Astrocyte of the hippocampus (primary cell): ENCODE results near the gene CTRB2.

ENCODE experiments used
- DNase-seq: peaks from one replicate; pipeline ENCODE4 v3.0.0; 2011; ENCODE audit warnings: low read depth, low spot score

CTRB2 gene

GRCh38 chr16:75206749-75207451, at the start of gene CTRB2:
Gene CTRB2, minus strand, starts transcription at chr16:75207161. Its CDS starts 20 bp downstream, at chr16:75207141.
- DNase-seq: no peak

- DNase-seq: peak; percentile 55
Observed at GRCh38 chr16:75256059-75256571, 49.2 kb upstream of the CTRB2 start.

- DNase-seq: peak; percentile 17
Observed at GRCh38 chr16:75254359-75254837, 47.4 kb upstream of the CTRB2 start.

GRCh38 chr16:75252946-75253911, 46.3 kb upstream of the CTRB2 start:
- DNase-seq: peak; percentile 87

- DNase-seq: no peak
Observed at GRCh38 chr16:75252049-75252864, 45.3 kb upstream of the CTRB2 start.

- DNase-seq: peak; percentile 97
Observed at GRCh38 chr16:75251280-75252048, 44.5 kb upstream of the CTRB2 start, which contains the start of gene BCAR1. Gene BCAR1, minus strand, starts transcription at chr16:75251624. Its CDS starts 142 bp downstream, at chr16:75251482.

GRCh38 chr16:75250809-75251279, 43.9 kb upstream of the CTRB2 start:
- DNase-seq: peak; percentile 79

- peak; percentile 56 for DNase-seq
Observed at GRCh38 chr16:75250089-75250808, 43.3 kb upstream of the CTRB2 start.

GRCh38 chr16:75249441-75249840, 42.5 kb upstream of the CTRB2 start:
- no peak for DNase-seq

GRCh38 chr16:75248536-75249380, 41.8 kb upstream of the CTRB2 start:
- DNase-seq: no peak

- no peak for DNase-seq
Observed at GRCh38 chr16:75248142-75248535, 41.2 kb upstream of the CTRB2 start.

- no peak for DNase-seq
Observed at GRCh38 chr16:75247249-75247648, 40.3 kb upstream of the CTRB2 start.

- peak; percentile 63 for DNase-seq
Observed at GRCh38 chr16:75246504-75247205, 39.7 kb upstream of the CTRB2 start.

- DNase-seq: peak; percentile 99
Observed at GRCh38 chr16:75244844-75245758, 38.1 kb upstream of the CTRB2 start.

GRCh38 chr16:75244225-75244809, 37.4 kb upstream of the CTRB2 start:
- peak; percentile 79 for DNase-seq

GRCh38 chr16:75243667-75244224, 36.8 kb upstream of the CTRB2 start:
- no peak for DNase-seq
